GM19455 (cell line): ENCODE results near the gene HOXD13.

Experiments
- ATAC-seq: cut with Tn5 transposase; IDR thresholded peaks from one replicate; pipeline ENCODE4 v1.9.1; 2021; ENCODE audit not compliant: unreplicated experiment

The HOXD13 gene

DNA sequence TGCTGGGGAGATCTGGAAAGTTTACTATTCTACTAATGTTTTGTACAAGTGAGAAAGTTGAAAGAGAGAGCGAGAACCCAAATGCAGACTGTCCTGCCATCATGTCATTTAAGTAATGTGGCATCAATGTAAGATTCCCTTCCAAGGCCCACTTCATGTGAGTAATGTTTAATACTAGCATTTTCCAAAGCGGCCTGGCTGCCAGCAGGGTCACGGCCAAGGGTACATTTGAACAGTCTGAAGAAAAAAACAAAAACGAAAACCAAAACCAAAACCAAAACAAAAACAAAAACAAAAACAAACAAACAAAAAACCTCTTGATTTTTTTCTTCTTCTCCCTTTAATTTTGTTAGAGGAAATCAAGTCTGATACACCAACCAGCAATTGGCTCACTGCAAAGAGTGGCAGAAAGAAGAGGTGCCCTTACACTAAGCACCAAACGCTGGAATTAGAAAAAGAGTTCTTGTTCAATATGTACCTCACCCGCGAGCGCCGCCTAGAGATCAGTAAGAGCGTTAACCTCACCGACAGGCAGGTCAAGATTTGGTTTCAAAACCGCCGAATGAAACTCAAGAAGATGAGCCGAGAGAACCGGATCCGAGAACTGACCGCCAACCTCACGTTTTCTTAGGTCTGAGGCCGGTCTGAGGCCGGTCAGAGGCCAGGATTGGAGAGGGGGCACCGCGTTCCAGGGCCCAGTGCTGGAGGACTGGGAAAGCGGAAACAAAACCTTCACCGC is 26.2 kb downstream of the HOXD13 start:
- no peak for ATAC-seq

DNA sequence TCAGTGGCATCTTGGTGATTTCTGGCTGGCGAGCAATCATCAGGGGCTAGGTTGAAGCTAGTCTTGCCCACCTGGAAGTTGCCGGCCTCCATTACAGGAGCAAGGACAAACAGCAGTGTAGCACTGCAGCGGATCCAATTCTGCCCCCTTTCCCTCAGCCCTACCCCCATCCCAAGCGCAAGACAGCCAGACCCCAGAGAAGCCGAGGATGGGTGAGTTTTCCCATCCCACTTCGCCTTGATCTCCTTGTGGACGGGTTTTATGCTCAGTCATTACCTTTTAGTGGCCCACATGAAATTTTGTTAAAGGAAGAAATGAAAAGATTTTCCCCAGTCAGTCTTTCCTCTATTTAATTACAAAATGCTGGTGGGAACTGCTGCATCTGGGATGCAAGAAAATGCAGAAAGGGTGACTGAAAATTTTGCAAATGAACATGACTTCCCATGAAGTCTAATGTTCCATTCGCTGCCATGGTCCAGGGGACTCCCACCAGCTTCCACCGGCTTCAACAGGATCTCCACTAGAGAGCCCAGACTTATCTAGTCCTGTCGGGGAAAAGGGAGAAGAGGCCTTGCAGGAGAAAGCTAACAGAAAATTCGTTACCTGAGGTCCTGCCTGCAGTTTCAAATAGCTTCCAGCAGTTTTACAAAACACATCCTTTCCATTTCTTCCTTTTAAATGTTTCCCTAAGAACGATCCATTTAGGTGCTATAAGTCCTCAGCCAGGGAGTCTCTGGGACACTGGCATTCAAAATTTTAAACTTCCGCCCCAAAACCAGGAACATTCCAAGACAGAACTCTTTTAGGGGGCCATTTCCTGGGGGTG is 28.1 kb downstream of the HOXD13 start:
- no peak for ATAC-seq

DNA sequence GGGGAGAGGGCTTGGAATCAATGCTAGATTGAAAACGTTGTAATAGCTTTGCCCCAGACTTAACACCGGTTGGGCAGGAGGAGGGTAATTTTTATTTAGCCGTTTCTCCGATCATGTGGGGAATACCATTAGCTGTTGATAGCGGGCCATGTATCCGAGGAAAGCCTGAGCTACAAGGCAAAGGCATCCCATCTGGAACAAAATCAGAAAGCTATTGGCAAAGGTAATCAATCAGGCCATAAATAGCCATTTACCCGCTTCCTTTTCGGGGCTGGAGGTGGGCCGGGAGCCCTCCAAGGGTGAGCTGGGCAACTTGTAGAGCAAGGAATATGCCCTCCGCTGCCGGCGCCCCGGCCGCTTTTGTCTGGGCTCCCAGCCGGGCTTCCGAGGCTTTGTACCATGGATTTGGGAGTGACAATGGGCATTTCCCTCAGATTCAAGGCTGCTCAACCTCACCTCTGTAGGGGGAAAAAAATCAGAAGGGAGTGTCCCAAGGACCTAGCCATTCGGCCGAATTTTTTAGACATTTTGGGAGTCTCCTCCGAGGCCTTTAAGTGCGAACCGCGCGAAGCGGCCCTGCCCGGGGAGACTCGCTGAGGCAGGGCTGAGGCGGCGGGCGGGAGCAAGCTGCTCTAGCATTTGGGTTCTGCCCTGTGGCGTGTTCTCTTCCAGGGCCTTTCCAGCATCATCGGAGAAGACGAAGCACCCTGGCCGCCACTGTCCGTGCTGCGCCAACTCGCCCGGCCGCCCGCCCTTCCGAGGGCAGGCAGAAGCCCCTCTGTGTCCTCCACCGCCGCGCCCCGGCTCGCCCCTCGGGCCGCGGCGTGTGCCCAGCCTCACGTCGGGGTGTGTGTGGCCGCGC is 28.9 kb downstream of the HOXD13 start:
- no peak for ATAC-seq

DNA sequence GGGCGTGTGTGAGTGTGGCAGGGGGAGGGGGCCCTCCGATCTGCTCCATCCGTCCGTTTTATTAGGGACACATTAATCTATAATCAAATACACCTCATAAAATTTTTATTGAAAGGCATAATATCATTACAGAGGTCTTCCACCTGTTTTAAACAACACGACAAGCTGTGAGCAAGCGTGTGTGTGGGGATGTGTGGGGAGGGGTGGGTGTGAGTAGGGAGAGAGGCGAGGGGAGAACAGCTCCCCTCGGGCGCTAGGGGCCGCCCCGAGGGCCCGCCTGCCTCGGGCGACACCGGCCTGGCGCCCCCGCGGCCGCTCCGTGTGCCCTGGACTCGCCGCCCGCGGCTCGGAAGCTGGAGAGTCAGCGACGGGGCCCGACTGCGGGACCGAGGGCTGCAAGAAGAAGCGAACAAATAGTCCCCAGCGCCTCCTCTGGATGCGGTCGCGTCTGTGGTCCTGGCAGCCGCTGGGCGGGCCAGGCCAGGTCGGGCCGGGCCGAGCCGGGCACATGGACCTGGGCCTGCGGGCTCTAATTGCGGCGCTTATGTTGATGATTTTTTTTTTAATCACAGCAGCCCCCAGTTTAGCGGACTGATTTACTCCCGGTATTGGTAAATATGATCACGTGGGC is 29.6 kb downstream of the HOXD13 start:
- ATAC-seq, result no peak

DNA sequence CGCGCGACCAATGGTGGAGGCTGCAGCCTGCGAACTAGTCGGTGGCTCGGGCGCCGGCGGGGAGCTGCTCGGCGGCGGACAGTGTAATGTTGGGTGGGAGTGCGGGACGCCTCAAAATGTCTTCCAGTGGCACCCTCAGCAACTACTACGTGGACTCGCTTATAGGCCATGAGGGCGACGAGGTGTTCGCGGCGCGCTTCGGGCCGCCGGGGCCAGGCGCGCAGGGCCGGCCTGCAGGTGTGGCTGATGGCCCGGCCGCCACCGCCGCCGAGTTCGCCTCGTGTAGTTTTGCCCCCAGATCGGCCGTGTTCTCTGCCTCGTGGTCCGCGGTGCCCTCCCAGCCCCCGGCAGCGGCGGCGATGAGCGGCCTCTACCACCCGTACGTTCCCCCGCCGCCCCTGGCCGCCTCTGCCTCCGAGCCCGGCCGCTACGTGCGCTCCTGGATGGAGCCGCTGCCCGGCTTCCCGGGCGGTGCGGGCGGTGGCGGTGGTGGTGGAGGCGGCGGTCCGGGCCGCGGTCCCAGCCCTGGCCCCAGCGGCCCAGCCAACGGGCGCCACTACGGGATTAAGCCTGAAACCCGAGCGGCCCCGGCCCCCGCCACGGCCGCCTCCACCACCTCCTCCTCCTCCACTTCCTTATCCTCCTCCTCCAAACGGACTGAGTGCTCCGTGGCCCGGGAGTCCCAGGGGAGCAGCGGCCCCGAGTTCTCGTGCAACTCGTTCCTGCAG is 30.3 kb downstream of the HOXD13 start, which contains the start of gene HOXD9:
Gene HOXD9 (plus strand): TSS at position 37 of the 728 bp plus-strand sequence. CDS start 50 bp downstream, at position 87.
- ATAC-seq, result no peak

DNA sequence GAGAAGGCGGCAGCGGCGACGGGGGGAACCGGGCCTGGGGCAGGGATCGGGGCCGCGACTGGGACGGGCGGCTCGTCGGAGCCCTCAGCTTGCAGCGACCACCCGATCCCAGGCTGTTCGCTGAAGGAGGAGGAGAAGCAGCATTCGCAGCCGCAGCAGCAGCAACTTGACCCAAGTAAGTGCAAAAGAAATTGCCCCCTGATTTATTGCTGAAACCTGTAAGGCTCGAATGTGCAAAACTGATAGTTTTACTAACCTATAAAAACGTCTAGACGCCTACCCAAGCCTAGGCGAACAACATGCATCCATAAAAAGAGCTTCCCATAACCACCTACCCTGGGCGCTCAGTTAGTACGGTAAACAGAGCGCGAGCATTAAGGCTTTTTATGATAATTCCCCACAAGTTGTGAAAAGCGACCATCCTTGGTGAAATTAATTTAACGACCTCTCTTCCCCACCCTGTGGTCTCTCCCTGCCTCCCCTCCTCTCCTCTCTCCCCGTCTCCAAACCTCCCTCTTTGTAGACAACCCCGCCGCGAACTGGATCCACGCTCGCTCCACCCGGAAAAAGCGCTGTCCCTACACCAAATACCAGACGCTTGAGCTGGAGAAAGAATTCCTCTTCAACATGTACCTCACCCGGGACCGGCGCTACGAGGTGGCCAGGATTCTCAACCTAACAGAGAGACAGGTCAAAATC is 31.0 kb downstream of the HOXD13 start:
- ATAC-seq, result no peak

DNA sequence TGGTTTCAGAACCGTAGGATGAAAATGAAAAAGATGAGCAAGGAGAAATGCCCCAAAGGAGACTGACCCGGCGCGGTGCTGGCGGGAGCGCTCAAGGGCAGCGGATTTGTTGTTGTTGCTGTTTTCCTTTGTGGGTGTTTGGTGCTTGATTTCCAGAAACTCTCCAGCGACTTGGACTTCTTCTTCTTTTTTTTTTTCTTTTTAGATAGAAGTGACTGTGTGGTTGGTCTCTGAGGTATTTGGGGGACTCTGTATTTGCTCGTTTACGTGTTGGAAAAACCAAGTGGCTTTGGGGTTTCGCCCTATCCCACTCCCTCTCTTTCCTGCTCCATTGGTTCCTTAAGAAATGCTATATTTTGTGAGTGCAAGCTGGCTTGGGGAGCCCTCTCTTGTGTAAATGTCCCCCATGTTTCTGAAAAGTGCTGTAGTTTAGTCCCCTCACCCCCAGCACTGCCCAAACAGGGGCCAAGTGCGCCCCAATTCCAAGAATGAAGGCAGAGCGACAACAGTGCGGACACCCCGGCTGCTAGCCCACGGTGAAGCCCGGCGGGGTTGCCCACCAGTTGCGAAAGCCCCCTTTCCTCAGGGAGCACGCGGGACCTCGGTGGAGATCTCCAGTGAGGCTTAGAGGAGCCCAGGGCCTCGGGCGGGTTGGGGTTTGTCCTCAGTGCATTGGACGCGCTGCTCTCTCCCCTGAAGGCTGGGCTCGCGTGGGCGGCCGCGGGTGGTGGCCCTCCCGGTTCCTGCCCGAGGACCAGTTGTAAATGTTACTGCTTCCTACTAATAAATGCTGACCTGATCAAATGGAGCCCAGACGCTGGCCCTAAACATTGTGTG is 31.8 kb downstream of the HOXD13 start:
- ATAC-seq, result no peak

DNA sequence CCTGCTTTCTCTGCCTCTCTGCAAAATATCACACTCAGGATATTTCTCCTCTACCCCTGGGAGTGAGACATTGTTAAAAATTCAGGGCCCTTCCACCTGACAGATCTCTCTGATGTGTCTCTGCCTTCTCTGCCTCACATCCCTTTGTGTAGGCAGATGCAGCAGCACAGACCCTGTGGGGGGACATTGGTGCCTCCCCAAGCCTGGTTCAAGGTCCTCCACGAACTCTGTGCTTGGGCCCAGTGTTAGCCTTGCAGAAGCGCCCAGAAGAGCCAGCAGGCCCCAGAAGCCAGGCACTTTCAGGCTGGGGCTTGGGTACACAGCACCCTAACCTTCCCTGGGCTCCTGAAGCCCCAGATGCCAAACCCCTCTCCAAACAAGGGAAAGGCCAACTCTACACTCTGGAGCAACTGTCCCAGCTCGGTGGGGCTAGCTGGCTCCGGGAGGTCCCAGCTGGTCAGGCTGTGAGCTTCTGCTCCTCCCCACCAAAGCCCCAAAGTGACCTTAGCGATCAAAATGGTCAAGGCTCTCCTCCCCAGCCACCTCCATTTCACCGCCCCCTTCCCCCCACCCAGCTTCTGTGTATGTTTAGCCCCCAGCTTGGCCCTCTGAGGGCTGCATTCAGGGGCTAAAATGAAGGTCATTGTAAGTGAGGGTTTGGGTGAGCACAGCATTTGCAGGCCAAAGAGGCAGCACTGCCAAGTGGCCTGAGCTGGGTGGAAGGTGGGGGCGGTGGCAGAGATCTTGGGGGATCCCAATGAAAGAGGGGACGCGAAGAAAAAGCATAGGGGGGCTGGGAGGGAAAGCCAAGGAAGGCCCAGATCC is 32.6 kb downstream of the HOXD13 start:
- ATAC-seq, result no peak

DNA sequence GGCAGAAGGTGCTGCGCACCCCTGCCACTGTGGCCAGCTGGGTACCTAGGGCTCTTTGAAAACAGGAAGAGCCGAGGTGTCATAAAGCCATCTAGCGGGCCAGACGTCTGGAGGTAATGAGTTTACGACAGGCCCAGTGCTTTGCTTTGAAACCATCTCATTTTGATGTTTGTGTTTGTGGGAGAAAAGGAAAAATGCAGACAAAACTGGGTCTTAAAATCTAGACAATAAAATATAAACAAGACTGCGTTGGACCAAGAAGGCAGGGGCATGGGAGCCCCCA is 33.2 kb downstream of the HOXD13 start:
- no peak for ATAC-seq

DNA sequence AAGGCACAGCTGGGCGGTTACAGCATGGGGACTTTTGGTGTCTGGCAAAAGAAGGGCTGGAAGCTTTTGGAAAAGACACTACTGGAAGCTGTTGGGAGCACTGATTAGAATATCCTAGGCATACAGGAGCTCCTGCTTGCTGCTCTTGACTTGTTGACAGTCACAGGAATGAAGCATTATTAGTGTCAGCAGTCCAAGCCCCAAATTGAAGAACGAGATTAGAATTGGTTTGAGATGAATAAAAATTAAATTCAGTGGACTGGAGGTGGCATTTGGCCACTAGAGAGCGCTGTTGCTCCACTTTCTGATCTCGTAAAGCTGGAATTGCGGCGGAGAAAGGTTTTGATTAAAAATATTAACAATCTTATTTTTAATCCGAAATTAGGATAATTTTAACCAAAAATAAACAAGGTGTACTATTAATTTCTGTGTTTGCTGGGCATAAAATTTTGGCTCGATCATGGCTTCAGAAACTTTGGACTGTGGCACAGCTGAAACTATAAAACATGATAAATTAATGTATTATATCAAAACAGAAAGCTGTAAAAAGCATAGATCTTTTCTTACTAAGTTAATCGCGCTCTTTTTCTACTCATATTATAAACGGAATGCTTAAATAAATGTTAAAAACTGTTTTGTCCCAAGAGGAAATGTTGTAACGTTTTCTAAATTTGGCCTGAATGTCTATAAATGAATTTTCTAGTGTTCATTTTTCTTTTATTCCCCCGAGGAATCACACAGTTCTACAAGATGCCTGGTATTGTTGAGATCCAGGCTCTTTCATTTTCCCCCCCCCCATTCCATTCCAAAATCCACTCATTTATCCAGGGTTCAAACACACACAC is 34.6 kb downstream of the HOXD13 start:
- no peak for ATAC-seq

DNA sequence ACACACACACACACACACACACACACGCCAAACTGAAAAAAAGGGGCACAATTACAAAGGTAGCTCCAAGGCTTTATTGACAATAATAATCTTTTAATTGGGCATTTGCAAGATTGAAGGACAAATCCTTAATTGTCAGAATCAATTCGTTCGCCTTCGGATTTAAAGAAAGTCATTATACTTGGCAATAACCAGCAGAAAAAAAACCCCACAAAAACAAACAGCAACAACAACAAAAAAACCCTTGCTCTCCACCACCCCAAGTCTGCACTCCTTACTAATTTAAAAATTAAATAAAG is 35.2 kb downstream of the HOXD13 start:
- ATAC-seq, result no peak

DNA sequence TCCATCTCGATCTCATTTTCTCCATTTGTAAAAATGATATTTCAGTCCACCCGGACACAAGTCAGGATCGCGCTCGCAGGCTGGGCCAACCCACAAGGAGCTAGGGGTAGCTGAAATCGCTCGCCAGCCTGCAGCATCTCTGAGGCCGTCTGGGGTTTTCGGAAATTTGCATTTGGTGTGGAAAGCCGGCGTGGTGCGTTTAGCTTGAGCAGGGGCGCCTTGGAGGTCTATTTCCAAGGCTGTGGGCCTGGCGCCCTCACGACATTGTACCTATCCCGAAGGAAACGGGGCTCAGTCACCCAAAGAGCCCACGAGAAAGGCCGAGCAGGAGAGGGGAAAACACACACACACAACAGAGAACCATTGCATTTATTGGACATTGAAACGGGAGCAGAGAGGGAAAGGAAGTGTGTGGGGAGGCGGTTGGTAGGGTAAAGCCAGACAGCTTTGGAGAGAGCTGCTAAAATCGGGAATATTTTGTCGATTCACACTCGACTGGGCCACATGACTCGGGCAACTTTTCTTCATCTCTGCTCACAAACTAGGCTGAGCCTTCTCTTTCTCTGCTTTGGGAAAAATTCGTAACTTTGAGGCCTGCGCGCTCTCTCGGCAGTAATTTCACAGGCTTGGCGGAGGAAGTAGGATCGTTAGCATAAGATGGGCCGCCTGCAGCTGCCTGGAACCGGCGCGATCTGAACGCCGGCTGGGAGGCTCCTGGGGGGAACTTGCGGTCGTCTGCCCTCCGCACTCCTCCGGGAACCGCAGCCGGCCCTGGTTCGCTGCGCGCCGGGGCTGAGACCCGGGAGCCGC is 35.9 kb downstream of the HOXD13 start:
- ATAC-seq, result no peak

DNA sequence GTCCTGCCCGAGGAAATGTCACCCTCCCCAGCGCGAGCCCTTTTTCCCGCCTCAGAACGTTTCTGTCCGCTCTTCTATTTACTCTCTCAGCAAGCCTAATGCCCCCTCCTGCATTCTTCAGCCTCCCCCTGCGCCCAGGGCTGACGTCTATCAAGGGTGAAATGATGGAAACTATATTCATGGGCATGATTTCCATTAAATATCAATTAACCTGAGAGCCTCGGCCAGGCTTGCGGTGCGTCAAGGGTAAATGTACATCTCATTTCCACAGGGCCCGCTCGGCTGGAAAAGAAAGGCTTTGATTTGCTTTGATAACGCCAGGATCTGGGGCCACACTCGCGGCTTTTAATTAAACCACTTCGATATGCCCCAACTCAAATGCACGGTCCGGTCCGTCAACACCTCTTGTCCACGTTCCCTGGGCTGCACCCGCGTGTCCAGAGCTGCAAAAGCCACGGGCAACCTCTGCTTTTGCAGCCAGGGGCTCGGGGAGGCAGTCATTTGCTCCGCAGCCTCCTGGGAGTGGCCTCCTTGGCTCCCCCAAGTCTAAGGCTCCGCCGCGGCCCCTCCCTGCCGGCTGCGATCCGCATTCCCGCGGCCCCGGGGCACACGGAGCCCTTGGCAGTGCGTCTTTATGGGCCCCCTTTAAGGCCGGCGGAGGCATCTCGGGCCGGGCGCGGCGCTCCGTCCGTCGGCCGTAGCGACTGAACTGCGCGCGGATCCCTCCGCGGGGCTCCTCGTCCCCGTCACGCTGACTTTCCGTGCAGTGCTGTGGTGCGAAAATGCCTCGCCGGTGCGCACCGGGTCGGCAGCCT is 36.7 kb downstream of the HOXD13 start, which contains the start of gene HOXD8:
Gene HOXD8 (plus strand): TSS at position 724 of the 815 bp plus-strand sequence. CDS start 662 bp downstream, outside the sequence.
- ATAC-seq, result no peak

DNA sequence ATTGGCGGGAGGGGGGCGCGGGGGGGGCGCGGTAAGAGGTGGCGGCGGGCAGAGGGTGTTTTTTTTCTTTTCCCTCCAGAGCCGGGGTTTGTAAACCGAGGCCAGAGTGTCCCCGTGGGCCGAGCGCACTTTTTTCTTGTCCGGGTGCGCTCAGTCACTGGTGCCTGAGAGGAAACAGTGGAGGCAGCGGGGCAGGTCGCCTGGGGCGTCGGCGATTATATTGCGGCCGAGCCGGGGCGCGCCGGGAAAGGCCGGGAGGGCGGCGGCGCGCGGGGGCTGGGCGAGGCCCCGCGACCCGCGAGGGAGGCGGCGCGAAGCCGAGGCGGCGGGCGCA is 37.3 kb downstream of the HOXD13 start:
- no peak for ATAC-seq

DNA sequence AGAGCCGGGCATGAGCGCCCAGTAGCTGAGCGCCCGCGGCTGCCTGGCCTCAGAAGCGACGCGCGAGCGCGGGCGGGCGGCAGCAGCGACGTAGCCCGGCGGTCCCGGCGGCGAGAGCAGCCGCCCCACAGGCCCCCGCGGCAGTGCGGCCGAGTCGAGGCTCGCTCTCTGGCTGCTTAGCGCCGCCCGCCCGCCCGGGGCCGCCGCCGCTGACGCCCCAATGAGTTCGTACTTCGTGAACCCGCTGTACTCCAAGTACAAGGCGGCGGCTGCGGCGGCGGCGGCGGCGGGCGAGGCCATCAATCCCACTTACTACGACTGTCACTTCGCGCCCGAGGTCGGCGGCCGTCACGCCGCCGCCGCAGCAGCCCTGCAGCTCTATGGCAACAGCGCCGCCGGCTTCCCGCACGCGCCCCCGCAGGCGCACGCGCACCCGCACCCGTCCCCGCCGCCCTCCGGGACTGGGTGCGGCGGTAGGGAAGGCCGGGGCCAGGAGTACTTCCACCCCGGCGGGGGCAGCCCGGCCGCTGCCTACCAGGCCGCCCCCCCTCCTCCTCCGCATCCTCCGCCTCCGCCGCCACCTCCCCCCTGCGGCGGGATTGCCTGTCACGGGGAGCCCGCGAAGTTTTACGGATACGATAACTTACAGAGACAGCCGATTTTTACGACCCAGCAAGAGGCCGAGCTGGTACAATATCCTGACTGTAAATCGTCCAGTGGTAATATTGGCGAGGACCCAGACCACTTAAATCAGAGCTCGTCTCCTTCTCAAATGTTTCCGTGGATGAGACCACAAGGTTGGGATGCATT is 37.8 kb downstream of the HOXD13 start:
- no peak for ATAC-seq
